HG03103 (cell line): ENCODE data around the gene LTC4S.

ENCODE experiments used
- ATAC-seq: cut with Tn5 transposase; IDR thresholded peaks from one replicate; pipeline ENCODE4 v1.9.1; 2021; ENCODE audit warnings: low read depth; ENCODE audit not compliant: unreplicated experiment

LTC4S gene

DNA sequence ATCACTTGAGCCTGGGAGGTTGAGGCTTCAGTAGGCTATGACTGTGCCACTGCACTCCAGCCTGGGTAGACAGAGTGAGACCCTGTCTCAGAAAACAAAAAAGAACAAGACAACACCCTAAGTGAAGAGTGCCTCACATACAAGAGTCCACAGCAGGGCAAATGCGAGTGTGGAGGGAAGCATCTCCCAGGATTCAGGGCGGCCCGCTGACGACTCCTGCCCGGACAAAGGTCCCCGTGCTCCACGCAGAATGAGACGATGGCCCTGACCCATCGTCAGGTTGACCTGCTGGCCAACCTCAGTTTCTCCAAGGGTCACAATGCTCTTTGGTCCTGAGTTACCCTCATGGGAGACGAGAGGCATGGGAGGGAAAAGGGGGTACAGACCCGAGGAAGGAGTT is 46.5 kb downstream of the LTC4S start:
- no peak for ATAC-seq

DNA sequence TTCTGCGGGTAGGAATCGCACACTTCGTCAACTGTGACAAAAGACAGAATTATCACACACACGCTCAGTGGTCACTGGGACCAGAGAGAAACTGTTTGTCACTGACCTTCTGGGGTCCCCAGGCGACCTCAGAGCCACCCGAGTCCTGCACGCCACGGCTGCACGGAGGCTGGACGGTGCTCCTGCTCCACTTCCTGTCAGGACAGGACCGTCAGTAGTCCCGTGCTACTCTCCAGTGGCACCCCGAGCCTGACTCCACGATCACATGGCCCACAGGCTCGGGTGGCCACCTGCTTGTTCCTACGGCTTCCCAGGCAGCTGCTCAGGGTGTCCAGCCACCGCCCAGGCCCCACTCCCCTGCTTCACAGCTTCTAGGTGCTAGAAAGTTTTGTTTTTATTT is 47.0 kb downstream of the LTC4S start:
- ATAC-seq = no peak

DNA sequence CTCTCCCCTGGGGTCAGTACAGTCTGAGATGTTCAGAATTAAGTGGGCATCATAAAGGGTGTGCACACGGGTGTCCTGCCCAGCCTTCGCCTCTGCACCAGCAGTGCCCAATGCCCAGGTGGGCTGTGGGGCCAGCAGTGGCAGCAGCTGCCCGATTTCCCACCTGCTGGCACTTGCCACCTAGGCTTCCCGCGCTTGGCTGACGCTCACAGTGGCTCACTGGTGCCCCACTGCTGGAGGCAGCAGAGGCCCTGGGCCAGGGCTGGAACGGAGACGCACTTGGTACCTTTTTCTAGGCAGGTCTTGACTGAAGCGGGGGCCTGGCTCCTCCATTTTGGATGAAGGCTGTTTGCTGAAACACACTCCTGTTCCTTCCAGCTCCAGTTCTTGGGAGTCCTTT is 47.8 kb downstream of the LTC4S start:
- no peak for ATAC-seq
